ENCODE measurements around the gene DHCR24. TPM values are rescaled to one million over a fixed set of nuclear protein-coding genes. Genes with fewer than 3 reads are reported as not detected.

Gene DHCR24
- polyA plus RNA-seq, 1 donor = 17.8 TPM

DNA sequence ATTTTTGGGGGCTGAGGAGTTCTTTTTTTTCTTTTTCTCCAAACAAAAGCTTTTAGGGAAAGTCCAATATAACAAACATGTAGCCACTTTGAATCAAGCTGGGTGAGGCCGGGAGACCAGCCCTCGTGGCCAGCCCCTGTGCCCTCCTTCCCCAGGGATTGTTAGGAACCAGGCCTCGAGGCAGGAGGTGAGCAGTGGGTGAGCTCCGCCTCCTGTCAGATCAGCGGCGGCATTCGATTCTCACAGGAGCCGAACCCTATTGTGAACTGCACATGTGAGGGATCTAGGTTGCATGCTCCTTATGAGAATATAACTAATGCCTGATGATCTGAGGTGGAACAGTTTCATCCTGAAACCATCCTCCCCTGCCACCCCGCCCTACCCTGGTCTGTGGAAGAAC is 44.0 kb downstream of the DHCR24 start:
- no peak for DNase-seq

DNA sequence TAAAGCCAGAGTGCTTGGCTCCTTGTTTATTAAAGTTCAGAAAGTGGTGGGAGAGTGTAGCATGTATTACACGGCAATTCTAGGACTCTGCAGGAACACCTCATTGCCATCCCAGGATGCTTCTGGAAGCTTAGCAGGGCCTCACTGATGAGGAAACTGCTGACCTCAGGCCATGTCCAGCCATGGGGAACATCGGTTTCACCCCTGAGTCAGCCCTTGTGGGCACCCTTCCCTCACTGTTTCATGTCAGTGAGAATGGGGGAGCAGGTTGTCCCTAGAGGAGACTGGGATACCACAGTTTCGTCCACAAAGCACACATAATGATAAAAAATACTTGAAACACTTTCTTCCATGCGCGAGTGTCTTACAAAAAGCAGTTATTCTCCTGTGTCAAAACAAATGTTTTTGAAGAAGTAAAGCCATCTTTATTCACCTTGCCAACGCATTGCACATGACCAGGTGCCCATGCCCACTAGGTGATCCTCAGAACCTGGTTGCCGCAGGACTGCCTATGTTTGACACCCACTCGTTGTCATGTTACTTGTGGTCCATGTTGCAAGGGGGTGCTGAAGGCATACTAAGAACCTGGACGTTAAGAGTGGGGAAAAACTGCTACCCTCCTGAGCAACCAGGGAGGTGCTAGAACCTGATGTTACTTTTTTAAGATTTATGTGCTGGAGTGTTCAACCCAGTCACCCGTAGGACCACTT is 44.6 kb downstream of the DHCR24 start:
- no peak for DNase-seq

DNA sequence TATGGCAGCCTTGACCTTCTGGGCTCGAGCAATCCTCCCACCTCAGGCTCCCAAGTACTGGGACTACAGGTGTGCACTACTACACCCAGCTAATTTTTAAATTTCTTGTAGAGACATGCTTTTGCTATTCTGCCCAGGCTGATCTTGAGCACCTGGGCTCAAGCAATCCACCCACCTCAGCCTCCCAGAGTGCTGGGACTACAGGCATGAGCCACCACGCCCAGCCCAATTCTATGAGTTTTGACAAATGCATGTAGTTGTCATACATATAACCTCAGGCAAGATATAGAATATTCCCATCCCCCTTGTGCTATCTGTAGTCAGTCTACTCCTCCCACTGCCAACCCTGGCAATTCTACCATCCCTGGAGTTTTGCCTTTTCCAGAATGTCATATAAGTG is 47.2 kb downstream of the DHCR24 start:
- DNase-seq = no peak

DNA sequence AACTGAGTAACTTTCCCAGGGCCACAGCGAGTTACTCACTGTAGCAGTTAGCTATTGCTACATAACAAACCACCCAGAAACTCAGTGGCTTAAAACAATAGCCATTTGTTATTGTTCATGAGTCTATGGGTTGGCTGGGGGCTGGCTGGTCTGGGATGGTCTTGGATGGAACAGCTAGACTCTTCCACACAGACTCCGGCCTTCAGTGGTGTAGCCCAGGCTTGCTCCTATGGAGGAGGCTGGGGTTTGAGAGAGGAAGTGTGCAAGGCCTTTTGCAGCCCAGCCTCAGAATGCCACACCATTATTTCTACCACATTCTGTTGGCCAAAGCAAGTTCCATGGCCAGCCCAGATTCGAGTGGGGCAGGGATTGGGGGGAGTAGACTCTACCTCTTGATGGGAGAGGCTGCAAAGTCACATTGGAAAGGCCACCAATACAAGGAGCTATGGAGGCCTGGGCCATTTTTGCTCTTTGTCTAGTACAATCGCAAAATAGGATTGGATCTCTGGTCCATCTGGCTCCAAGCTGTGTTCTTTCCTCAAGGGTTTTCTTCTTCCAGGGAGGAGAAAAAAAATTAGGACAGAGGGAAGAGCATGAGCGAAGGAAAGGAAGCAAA is 48.3 kb downstream of the DHCR24 start:
- DNase-seq = no peak

DNA sequence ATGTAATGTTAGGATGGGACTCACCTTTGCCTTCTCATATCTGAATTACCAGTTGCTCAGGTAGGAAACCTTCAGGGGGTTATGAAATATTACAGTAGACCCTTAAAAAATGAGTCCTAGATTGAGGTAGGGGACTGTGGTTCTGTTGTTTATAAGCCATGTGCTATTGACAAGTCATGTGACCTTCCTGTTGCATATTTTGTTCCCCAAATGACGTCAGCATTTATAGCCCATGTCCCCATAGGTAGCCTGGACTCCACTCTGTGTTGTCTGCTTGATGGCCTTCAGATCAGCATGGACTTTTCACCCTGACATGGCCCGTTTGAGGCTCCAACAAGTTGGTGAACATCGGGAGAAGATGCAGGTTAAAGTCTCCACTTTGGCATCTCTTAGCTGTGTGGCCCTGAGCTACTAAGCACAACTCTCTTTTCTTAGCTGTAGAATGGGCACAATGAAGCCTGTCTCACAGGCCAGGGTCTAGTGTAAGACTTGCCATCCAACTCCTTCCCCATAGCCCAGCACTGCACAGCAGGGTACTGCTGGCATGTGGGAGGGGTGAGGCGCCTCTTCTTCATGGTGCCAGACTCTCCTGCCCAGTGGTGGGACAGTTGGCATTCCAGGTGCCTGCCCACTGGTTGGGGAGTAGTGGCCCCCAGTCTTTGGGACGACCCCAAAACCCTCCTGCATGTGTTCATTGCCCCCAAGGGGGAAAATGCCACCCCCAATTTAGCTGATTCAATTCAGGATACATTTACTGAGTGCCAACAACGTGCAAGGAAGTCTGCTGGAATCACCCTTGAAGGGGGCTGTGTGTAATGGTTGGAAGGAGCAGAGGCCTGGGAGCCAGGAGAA is 49.8 kb downstream of the DHCR24 start:
- DNase-seq = no peak

DNA sequence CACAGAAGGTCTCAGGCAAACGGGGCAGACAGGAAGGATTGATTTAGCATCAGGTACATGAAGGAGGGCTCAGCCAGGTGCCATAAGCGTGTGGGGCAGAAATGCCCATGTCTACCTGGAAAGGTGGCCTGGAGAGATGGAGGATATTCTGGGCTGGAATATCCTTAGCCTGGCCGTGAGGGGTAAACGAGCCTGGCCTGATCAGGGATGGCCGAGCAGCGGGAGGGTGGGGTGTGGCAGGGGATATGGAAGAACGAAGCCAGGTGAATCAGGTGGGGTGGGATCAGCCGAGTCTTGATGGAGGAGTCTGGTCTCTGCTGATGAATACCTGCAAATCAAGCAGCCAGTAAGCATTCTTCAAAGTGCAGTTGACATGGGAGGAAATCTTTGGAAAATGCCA is 50.4 kb downstream of the DHCR24 start:
- no peak for DNase-seq

DNA sequence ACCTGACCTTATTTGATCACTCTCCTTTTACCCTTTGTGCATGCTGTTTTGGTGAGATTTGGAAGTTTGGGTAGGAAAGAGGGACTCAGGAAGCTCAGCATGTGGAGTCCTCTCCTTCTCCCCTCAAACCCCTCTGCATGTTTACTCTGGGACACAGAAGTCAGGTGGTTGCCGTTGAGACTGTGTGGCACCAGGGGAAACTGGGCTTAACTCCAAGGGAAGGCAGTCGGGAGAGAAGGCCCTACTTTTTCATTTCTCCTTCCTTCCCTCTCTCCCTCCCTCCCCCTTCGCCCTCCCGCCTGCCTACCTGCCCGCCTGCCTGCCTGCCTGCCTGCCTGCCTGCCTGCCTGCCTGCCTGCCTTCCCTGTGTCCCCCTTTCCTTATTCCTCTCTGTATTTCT is 51.0 kb downstream of the DHCR24 start:
- DNase-seq = no peak

DNA sequence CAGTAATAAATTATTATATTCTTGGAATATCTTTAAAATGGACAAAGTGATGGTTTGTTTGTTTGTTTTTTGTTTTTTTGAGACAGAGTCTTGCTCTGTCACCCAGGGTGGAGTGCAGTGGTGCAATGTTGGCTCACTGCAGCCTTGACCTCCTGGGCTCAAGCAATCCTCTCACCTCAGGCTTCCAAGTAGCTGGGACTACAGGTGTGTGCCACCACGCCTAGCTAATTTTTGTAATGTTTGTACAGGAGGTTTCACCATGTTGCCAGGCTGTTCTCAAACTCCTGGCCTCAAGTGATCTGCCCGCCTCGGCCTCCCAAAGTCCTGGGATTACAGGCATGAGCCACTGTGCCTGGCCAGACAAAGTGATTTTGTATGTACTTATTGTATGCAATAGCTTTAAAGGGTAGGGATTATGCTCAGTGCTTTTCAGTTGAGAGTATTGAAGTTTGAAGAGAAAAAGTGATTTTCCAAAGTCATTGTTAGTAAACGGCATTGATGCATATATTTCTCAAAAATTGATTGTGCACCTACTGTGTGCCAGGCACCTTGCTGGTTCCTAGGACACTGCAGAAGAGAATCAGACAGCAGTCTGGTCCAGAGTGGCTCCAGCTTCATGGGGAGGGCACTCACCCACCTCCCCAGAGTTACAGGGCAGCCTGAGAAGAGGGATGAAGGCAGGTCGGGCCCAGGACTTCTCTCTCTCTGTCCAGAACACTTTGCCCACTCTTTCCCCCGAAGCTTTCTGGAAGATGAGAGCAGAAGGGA is 51.7 kb downstream of the DHCR24 start:
- DNase-seq = no peak

DNA sequence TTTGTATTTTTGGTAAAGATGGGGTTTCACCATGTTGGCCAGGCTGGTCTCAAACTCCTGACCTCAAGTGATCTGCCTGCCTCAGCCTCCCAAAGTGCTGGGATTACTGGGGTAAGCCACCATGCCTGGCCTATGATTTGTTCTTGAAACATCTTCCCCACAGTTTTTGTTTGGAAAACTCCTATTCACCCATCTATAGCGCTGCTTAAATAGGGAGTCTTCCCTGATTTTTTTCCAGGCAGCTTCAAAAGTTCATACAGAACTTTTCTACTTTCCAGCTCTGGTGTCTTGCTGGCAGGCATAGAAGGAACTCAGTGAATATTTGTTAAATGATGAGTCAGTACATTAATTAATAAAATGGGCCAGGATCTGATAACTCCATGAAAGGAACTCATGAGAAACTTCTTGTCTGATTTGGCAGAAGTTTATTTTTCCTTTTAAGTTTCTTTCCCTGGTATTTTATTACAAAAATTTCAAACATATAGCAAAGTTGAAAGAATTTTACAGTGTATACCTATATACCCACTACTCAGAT is 52.9 kb downstream of the DHCR24 start:
- DNase-seq = no peak

DNA sequence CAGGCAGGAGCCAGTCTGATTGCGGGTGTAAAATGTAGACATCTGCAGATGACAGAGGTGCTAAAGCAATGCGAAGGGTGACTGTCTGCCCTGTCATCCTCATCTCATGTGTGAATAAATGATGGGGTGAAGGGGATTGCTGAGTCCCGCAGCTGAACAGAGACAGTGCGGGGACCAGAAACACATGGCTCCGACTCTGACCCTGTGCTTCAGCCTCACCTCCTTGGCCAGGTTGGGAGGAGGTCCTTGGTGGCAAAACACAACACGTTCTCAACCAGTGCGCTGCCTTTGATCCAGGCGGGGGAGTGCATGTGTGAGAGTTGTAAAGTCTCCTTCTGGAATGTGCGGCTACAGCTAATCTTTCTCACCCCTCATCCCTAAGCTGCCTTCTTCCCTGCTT is 53.9 kb downstream of the DHCR24 start:
- DNase-seq = no peak

DNA sequence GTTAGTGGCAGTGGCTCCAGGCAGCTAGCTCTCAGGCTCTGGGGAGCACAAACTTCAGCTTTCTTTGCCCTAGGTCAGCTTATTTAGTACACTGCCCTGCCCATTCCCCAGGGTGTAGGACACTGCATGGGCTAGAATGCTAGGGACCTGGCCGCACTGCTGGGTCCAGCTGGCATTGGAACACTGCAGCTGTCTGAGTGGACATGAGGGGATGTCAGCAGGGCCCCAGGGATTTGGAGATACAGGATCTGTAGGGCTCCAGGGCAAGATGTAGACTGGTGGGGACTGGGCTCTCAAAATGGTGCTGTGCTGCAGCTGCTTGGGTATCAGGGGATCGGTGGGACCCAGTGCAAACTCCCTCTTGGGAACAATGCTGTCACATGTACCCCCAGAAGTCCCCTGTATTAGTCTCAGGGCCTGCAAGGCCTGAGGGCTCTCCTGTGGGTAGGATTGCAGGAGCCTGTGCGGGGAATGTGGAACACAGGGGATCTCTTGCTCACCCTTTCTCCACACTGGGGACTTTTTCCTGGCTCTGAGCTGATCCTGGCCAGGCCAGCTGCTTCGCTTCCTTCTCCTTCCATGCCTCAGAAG is 60.7 kb downstream of the DHCR24 start:
- DNase-seq = no peak

DNA sequence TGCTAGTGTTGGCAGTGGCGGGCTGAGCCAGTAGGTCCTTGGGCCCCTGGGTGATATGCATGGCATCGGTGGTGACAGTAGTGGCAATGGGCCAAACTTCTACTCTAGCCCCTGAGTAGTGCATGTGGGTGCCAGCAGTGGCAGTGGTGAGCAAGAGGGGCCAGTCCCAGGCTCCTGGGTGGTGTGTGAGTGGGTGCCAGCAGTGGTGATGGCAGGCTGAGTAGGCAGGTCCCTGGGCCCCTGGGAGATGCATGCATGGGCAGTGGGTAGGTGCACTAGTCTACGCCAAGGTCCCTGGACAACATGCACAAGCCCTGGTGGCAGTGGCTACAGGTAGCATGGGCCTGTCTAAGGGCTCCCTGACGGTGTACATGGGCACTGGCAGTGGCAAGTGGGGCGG is 61.3 kb downstream of the DHCR24 start:
- DNase-seq = no peak

DNA sequence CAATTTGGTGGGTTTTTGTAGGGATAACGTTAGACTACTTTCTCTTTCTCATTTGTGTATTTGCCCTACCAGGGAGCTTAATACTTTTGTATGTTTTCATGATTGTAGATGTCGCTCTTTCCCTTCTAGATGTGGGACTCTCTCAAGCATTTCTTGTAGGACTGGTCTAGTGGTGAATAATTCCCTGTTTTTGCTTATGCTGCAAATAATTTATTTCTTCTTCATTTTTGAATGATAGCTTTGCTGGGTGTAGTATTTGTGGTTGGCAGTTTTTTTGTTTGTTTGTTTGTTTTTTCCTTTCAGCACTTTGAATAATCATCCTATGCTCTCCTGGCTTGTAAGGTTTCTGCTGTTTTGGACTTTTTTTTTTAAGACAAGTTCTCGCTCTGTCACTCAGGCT is 63.3 kb downstream of the DHCR24 start:
- no peak for DNase-seq

DNA sequence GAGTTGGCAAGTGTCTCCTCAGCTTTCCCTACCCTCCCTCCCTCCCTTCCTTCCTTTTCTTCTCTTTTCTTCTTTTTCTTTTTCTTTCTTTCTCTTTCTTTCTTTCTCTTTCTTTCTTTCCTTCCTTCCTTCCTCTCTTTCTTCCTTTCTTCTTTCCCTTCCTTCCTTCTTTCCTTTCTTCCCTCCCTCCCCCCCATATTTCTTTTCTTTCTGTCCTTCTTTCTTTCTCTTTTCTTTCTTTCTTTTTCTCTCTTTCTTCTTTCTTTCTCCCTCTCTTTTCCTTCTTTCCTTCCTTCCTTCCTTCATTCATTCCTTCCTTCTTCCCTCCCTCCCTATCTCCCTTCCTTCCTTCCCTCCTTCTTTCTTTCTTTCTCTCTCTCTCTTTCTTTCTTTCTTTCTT is 67.3 kb downstream of the DHCR24 start:
- no peak for DNase-seq

DNA sequence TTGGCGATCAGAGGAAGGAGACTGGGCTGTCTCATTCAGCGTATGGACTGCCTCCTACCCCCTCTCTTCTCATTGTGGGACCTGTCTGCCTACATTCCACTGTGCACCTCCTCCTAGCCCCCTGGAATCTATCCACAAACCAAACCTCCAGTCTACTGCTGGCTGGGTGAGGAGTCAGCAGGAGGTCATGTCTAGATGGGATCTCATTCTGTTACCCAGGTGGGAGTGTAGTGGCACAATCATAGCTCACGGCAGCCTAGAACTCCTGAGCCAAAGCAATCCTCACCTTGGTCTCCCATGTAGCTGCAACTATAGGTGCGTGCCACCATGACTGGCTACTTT is 67.8 kb downstream of the DHCR24 start:
- no peak for DNase-seq

DNA sequence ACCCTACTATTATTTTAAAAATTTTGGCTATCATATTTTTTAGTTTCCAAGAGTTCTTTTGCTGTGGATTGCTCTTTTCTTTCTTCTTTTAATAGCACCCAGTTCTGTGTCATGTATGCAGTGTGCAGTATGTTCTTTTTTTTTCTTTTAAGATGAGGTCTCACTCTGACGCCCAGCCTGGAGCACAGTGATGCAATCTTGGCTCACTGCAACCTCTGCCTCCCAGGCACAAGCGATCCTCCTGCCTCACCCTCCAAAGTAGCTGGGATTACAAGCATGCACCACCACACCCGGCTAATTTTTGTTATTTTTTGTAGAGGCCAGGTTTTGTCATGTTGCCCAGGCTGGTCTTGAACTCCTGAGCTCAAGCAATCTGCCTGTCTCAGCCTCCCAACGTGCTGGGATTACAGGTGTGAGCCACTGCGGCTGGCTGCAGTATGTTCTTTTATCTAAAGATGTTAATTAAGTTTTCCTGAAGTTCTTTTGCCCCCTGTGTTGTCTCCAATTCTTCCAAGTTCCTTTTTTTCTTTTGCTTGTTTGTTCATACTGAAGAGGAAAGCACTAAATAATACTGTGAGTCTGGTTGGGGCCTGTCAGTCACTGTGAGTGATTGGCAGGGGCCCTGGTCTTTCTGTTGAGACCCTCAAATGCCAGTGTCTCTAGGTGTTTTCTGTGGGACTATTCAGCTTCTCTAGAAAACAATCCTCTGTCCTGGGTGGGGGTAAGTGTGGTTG is 68.4 kb downstream of the DHCR24 start:
- DNase-seq = no peak

DNA sequence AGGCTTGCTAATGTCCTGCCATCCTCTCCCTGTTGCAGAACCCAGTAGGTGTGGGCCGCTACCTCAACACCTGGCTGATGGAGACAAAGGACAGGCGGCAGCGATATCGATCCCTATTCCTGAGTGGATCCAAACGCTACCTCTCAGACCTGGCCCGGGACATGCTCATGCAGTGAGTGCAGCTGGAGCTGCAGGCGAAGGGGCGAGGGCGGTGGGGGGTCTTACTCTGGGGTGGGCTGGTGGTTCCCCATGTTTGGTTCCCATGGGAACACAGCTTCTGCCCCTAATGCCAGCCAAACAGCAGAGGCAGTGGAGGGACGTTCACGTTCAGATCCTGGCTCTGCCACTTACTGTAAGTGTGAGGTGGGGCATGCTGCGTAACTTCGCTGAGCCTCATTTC is 70.0 kb downstream of the DHCR24 start:
- DNase-seq = no peak

DNA sequence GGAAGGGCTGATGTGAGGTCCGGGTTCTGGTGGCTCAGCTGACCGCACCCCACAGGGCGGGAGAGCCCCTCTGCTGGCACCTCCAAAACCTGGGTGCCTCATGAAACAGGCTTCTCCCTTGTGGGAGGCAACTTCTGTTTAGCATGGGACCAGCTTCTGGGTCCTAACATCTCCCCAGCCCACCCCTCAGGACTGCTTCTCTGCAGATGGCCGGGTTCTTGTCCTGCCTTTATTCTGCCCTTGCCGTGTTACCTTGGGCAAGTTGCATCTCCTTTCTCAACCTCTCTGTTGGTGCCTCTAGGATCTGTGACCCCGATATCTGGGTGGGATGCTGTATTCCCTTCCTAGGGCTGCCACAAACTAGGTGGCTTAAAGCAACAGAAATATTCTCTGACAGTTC is 70.9 kb downstream of the DHCR24 start:
- DNase-seq = no peak

DNA sequence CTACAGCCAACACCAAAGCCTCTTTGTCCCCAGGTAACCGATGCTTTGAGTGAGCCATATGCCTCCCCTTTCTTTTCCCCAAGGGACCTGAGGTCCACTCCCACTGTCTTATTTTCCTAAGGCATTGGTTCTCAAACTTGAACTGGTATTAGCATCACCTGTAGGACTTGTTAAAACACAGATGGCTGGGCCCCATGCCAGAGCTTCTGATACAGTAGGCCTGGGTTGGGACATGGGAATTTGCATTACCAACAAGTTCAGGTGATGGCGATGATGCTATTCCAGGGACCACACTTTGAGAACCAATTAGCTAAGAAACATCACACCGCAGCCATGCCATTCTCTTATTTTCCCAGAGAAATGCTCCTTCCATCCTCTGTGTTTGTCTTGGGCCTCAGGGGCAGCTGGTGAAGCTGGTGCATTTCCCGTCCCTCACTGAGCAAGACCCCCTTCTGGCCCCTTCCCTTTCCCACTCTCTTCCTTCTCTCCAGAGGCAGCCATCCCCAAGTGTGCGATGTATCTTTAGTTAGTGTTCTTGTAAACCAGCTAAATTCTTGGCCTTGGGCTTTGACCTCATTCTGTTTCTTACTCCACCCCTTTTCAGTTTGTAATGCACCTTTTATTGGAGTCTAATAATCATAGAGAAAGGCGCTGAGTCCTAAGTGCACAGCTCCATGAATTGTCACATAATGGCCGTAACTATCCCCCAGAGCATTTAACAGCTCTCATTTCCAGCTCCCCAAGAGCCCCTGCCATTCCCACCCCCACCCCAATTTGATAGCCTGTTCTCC is 71.7 kb downstream of the DHCR24 start:
- DNase-seq = no peak

DNA sequence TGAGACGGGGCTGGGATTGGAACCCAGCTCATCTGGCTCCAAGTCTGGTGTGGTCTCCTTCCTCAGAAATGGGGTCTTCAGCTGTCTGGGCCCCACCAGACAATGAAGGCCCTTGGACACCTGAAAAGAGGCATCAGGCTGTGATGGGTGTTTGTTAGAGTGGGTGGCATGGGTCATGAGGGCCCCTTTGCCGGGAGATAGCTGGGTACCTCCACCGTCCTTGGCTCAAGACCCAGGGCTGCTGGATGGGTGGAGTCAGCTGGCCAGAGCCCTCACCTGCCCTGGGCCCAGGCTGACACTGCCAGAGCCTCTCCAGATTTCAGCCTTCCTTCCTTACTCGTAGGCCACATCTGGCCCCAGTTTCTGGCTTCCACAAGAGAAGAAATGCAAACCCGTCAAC is 72.4 kb downstream of the DHCR24 start:
- DNase-seq = no peak

DNA sequence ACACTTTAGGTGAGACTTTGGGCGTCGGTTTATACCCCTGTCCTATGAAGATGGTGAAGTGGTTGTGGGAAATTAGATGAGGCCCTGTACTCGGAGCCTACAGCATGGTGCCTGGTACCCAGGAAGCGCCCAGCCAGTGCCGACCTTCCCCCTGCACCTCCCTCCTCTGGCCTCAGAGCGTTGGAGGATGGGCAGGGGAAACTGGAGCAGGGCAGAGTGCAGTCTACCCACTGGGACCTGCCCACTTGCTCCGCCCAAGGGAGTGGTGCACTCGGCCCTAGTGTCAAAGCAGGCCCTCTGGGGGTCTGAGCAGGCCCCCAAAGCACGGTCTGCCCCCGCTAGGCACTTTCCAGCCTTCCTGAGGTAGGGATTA is 72.9 kb downstream of the DHCR24 start:
- no peak for DNase-seq

All from hindlimb muscle (tissue), 1 donor.